Measurements from ENCODE around the gene RARS2.

Gene RARS2

GRCh38 chr6:87575423-87575822, 14.4 kb downstream of the RARS2 start:
- FAIRE-seq, result no peak
- no peak for DNase-seq (ENCODE audit: insufficient read length, low spot score)

DNA sequence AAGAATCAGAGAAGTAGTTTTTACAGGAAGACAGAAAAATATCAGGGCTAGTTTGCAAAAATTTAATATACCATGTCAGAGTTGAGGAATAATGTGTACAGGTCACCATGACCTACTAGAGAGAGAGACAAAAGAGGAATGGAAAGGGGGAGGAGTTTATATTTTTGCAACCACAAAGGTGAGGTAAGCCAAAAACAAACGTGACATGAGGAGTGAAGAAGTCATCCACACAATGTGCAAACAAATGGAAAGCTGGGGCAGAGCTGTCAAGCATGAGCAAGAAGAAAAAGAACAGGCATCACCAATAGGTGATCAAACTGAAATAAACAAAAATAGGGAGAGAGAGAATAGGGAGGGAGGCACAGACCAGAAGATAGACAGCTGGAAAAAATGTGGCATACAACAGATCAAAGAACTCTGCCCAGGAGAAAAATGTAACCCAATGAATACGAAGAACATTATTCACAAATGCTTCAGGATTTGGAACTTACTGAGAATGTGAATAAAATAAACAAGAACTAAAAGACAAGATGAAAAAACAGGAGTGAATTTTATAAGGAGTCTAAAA, 15.5 kb downstream of the RARS2 start:
- no peak for DNase-seq (ENCODE audit: insufficient read length, low spot score)

GRCh38 chr6:87573307-87574024, 16.3 kb downstream of the RARS2 start:
- peak; percentile 28 for FAIRE-seq

More for the DNA sequence above, 15.5 kb downstream of the RARS2 start:
- no peak for FAIRE-seq

GRCh38 chr6:87572883-87573282, 16.9 kb downstream of the RARS2 start:
- FAIRE-seq (no peak), DNase-seq (ENCODE audit: insufficient read length, low spot score) (no peak)

More at GRCh38 chr6:87573307-87574024, 16.3 kb downstream of the RARS2 start:
- no peak for DNase-seq (ENCODE audit: insufficient read length, low spot score)

DNA sequence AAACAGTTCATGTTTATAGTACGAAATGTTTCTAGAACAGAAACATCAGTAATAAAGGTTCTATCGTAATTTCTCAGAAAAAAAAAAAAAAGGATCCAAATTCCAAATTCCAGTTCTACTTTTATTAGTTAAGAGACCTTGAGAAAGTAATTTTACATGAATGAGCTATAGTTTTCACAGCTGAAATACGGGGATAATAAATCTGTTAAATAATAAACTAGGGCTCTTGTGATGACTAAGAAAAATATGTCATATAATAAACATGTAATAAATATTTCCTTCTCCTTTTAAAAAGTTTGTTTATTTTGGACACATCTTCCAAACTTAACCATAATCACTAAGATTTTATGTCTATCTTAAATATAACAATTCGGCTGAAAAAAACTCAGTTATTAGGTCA, 17.8 kb downstream of the RARS2 start:
- DNase-seq (ENCODE audit: insufficient read length, low spot score) (no peak), FAIRE-seq (no peak)

DNA sequence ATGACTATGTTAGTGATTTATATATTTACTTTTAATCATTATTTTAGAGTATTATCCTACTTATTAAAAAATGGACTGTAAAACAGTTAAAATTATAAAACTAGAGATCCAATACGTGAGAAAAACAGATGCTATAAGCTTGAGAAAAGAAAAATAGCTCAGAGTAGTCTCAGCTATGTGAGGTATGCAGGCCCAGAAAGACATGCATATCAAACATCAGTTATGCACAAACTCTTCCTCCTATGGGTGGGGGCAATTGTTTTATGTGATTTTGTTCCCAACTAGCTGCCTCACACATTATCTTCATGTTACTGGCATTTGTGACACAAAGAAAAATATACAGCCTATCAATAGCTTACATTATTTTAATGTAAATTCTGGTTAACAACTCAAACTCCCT, 28.8 kb downstream of the RARS2 start:
- DNase-seq (ENCODE audit: insufficient read length, low spot score), result no peak
- no peak for FAIRE-seq

DNA sequence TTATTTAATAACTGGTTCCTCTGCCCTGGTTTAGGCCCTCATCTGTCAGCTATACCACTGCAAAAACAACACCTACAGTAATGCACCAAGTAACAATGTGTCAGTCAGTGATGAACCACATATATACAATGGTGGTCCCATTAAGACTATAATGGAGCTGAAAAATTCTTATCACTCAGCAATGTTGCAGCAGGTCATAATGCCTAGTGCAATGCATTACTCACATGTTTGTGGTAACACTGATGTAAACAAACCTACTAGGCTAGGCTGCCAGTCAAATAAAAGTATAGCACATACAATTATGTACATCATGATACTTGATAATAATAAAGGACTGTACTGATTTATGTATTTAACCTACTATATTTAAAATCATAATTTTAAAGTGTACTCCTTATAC, 31.3 kb downstream of the RARS2 start:
- no peak for FAIRE-seq

GRCh38 chr6:87555506-87555905, 34.3 kb downstream of the RARS2 start:
- FAIRE-seq (no peak), DNase-seq (ENCODE audit: insufficient read length, low spot score) (no peak)

More for the DNA sequence above, 31.3 kb downstream of the RARS2 start:
- no peak for DNase-seq (ENCODE audit: insufficient read length, low spot score)

- no peak for FAIRE-seq
Observed at GRCh38 chr6:87553159-87553765, 36.5 kb downstream of the RARS2 start.

DNA sequence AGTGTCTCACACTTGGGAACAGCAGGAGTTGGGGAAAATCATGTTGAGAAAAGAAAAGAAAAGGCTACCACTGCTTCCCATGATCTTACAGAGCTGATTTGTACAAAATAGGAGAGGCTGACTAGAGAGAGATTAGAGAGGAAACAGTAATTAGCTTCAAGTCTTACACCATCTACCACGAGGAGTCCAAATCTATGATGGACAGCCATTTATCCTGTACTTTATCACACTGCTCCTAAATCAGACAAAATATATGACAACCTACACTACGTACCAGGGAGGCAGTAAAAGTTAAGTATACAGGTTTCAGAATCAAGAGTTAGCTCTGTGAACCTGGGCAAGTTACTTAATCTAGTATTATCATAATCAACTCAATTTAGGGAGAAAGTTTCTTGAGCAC, 38.0 kb downstream of the RARS2 start:
- DNase-seq (ENCODE audit: insufficient read length, low spot score) (no peak), FAIRE-seq (no peak)

More at GRCh38 chr6:87553159-87553765, 36.5 kb downstream of the RARS2 start:
- no peak for DNase-seq (ENCODE audit: insufficient read length, low spot score)

GRCh38 chr6:87544474-87544735, 45.4 kb downstream of the RARS2 start:
- no peak for FAIRE-seq
- DNase-seq (ENCODE audit: insufficient read length, low spot score), result no peak

DNA sequence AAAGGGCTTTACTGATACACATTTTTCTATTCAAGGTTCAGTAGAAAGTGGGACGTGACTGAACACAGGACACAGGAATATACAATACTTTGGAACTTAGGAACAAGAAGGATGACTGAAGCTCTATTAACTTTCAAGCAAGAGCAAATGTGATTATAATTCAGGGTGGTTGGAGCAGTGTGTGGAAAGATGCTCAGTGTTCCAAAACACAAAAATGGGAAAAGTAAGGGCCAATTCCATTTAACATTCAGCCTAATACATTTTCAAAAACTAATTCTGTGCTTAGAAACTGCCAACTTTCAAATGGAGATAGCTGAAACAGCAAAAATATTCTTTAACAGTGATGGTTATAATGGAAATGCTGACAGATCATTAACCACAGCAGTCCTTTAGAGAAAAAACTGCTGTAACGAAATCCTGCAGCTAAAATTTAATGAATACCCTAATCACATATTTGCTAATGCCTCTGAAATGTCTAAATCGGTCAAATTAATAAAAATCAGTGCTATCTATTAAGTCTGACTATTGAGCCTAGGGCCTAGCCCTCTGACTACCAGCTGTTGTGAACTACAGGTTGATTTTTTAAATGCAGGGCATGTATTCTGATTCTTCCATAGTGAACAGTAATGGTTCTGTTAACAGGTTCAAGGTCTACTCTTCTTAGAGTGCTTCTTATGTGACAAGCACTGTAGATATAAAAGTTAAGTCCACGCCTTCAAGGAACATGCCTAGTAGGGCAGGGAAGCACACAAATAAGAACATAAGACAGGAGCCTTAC, 45.9 kb downstream of the RARS2 start:
- FAIRE-seq, result no peak

DNA sequence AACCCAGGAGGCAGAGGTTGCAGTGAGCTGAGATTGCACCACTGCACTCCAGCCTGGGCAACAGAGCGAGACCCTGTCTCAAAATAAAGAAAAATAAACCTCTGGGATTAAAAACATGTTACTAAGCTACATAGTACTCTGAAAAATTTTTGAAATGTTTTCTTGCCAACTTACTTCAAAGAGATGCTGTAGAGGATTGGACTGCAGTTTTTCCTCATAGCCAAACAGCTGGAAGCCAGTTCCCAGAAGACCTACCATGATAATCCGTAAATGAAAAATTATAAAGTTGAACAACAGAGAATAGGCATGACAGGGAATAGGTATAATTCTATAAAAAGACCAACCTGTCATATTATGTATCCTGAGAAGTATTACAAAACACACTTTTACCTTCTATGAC, 48.0 kb downstream of the RARS2 start:
- FAIRE-seq (no peak), DNase-seq (ENCODE audit: insufficient read length, low spot score) (no peak)

More for the DNA sequence above, 45.9 kb downstream of the RARS2 start:
- no peak for DNase-seq (ENCODE audit: insufficient read length, low spot score)

DNA sequence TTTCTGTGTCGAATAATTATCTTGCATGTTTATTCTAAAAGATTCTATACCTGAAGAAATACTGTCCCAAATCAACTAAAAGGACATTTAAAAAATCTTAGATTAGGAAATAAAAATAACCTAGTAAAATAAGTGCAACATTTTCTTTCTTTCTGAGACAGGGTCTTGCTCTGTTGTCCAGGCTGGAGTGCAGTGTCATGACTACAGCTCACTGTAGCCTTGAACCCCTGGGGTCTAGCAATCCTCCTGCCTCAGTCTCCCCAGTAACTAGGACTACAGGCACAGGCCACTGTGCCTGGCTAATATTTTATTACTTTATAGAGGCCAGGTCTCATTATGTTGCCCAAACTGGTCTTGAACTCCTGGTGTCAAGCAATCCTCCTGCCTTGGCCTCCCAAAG, 48.7 kb downstream of the RARS2 start:
- FAIRE-seq (no peak), DNase-seq (ENCODE audit: insufficient read length, low spot score) (no peak)

- DNase-seq (ENCODE audit: insufficient read length, low spot score) (no peak), FAIRE-seq (no peak)
Observed at GRCh38 chr6:87540539-87540938, 49.2 kb downstream of the RARS2 start.

DNA sequence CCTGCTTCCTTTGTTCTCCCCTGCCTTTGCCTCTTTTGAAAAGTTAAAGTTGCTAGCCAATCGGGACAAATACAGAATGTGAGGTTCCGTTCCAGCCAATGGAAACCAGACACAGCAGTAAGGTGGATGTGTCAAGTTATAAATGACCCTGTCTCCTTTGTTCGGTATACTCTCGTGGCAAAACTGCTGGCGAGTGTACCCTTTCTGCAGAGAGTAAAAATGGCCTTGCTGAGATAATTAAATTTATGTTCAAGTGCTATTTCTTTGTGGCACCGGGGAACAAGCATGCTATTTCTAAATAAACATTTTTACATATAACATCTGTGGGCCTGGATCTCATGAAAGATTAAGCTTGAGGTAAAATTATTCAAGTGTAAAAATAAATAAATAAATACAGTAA, 50.2 kb downstream of the RARS2 start:
- no peak for FAIRE-seq
- no peak for DNase-seq (ENCODE audit: insufficient read length, low spot score)

DNA sequence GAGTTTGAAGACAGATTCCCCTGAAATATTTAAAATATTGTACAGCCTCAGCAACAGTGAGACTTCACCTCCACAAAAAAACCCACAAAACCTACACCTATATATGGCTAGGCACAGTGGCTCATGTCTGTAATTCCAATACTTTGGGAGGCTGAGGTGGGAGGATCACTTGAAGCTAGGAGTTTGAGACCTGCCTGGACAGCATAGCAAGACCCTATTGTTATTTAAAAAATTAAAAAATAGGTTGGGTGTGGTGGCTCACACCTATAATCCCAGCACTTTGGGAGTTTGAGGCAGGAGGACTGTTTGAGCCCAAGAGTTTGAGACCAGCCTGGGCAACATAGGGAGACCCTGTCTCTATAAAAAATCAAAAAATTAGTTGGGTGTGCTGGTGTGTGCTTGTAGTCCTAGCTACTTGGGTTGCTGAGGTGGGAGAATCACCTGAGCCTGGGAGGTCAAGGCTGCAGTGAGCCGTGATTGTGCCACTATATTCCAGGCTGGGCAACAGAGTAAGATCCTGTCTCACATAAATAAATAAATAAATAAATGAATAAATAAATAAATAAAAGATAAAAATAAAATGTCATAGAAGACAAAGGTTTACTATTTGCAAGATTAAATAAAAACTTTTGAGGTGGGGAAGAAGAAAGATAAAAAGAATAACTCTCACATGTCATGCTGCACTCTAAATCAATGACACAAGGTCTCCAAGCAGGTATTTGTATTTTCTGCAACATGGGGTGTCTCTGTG, 51.1 kb downstream of the RARS2 start:
- FAIRE-seq (no peak), DNase-seq (ENCODE audit: insufficient read length, low spot score) (no peak)

GRCh38 chr6:87534377-87535047, 55.3 kb downstream of the RARS2 start:
- FAIRE-seq (no peak), DNase-seq (ENCODE audit: insufficient read length, low spot score) (no peak)

- DNase-seq (ENCODE audit: insufficient read length, low spot score), result no peak
- FAIRE-seq, result no peak
Observed at GRCh38 chr6:87529221-87529620, 60.6 kb downstream of the RARS2 start.

GRCh38 chr6:87522686-87523085, 67.1 kb downstream of the RARS2 start:
- FAIRE-seq, result no peak
- no peak for DNase-seq (ENCODE audit: insufficient read length, low spot score)
